Mononuclear cell (primary cell): ENCODE measurements around the gene SLC22A1. TPM values are rescaled to one million over a fixed set of nuclear protein-coding genes. Genes with fewer than 3 reads are reported as not detected.

Experiments
- H3K27me3 ChIP-seq: 2 replicates; pipeline ENCODE4 v1.6.0; 2011; ENCODE audit warnings: low read length, control low read depth; ENCODE audit not compliant: insufficient read depth
- H3K4me1 ChIP-seq: 2 replicates; pipeline ENCODE4 v1.5.1; 2011; ENCODE audit warnings: mild to moderate bottlenecking, low read length, control low read depth; ENCODE audit not compliant: insufficient read depth
- H3K4me3 ChIP-seq: 2 replicates; pipeline ENCODE4 v1.5.1; 2011; ENCODE audit warnings: mild to moderate bottlenecking, low read length, moderate library complexity
- H3K9me3 ChIP-seq: 2 replicates; pipeline ENCODE4 v1.5.1; 2011; ENCODE audit warnings: low read depth, mild to moderate bottlenecking, control low read depth, low read length
- total RNA-seq: library from RNA; depleted of rRNA; stranded (reverse); fragments of >200 nt; gene quantifications from one replicate; pipeline ENCODE4 v1.2.3, GENCODE V29; 2012

The SLC22A1 gene
- 0.21 TPM for total RNA-seq

GRCh38 chr6:160121558-160121957, at the start of gene SLC22A1:
Gene SLC22A1 (plus strand): TSS chr6:160121815. CDS start chr6:160121936, 121 bp downstream.
- no peaks in the 10 kb centered on the region for H3K27me3 ChIP-seq
- no peaks in the 10 kb centered on the region for H3K4me1 ChIP-seq
- H3K4me3 ChIP-seq, result no peak within 1 kb of the TSS
- no peaks in the 10 kb centered on the region for H3K9me3 ChIP-seq

GRCh38 chr6:160073272-160073671, 48.3 kb upstream of the SLC22A1 start:
- H3K27me3 ChIP-seq, result no peaks in the 10 kb centered on the region
- H3K9me3 ChIP-seq, result no peaks in the 10 kb centered on the region
- H3K4me3 ChIP-seq, result no peak overlapping the region
- H3K4me1 ChIP-seq, result peaks cover 25% of the 10 kb centered on the region

- H3K4me3 ChIP-seq, result no peak overlapping the region
- H3K4me1 ChIP-seq, result no peaks in the 10 kb centered on the region
- H3K9me3 ChIP-seq, result no peaks in the 10 kb centered on the region
- H3K27me3 ChIP-seq, result no peaks in the 10 kb centered on the region
Observed at GRCh38 chr6:160076009-160076408, 45.6 kb upstream of the SLC22A1 start.

- H3K9me3 ChIP-seq, result no peaks in the 10 kb centered on the region
- H3K4me1 ChIP-seq, result no peaks in the 10 kb centered on the region
- no peaks in the 10 kb centered on the region for H3K27me3 ChIP-seq
- no peak overlapping the region for H3K4me3 ChIP-seq
Observed at GRCh38 chr6:160077024-160077423, 44.6 kb upstream of the SLC22A1 start.

GRCh38 chr6:160077526-160077925, 44.1 kb upstream of the SLC22A1 start:
- Histone ChIP-seq H3K9me3 (no peaks in the 10 kb centered on the region), H3K4me1 (no peaks in the 10 kb centered on the region), H3K4me3 (no peak overlapping the region), H3K27me3 (no peaks in the 10 kb centered on the region)

- Histone ChIP-seq H3K4me1 (no peaks in the 10 kb centered on the region), H3K27me3 (no peaks in the 10 kb centered on the region), H3K4me3 (no peak overlapping the region)
Observed at GRCh38 chr6:160078883-160079685, 42.5 kb upstream of the SLC22A1 start.

GRCh38 chr6:160079686-160080043, 42.0 kb upstream of the SLC22A1 start:
- Histone ChIP-seq H3K9me3 (no peaks in the 10 kb centered on the region), H3K4me3 (no peak overlapping the region), H3K4me1 (no peaks in the 10 kb centered on the region)

More at GRCh38 chr6:160078883-160079685, 42.5 kb upstream of the SLC22A1 start:
- H3K9me3 ChIP-seq, result no peaks in the 10 kb centered on the region

GRCh38 chr6:160080097-160080496, 41.5 kb upstream of the SLC22A1 start:
- Histone ChIP-seq H3K27me3 (no peaks in the 10 kb centered on the region), H3K9me3 (no peaks in the 10 kb centered on the region), H3K4me1 (no peaks in the 10 kb centered on the region), H3K4me3 (no peak overlapping the region)

More at GRCh38 chr6:160079686-160080043, 42.0 kb upstream of the SLC22A1 start:
- no peaks in the 10 kb centered on the region for H3K27me3 ChIP-seq

- Histone ChIP-seq H3K4me3 (no peak overlapping the region), H3K9me3 (no peaks in the 10 kb centered on the region), H3K4me1 (no peaks in the 10 kb centered on the region), H3K27me3 (no peaks in the 10 kb centered on the region)
Observed at GRCh38 chr6:160081398-160081797, 40.2 kb upstream of the SLC22A1 start.

GRCh38 chr6:160082627-160083026, 39.0 kb upstream of the SLC22A1 start:
- Histone ChIP-seq H3K27me3 (no peaks in the 10 kb centered on the region), H3K4me3 (no peak overlapping the region), H3K9me3 (no peaks in the 10 kb centered on the region), H3K4me1 (no peaks in the 10 kb centered on the region)

- Histone ChIP-seq H3K9me3 (no peaks in the 10 kb centered on the region), H3K27me3 (no peaks in the 10 kb centered on the region), H3K4me3 (no peak overlapping the region), H3K4me1 (no peaks in the 10 kb centered on the region)
Observed at GRCh38 chr6:160084198-160084776, 37.3 kb upstream of the SLC22A1 start.

GRCh38 chr6:160085226-160085625, 36.4 kb upstream of the SLC22A1 start:
- Histone ChIP-seq H3K9me3 (no peaks in the 10 kb centered on the region), H3K27me3 (no peaks in the 10 kb centered on the region), H3K4me3 (no peak overlapping the region), H3K4me1 (no peaks in the 10 kb centered on the region)

- H3K27me3 ChIP-seq, result no peaks in the 10 kb centered on the region
- H3K9me3 ChIP-seq, result no peaks in the 10 kb centered on the region
- H3K4me1 ChIP-seq, result no peaks in the 10 kb centered on the region
- H3K4me3 ChIP-seq, result no peak overlapping the region
Observed at GRCh38 chr6:160085713-160086505, 35.7 kb upstream of the SLC22A1 start.

- no peaks in the 10 kb centered on the region for H3K4me1 ChIP-seq
- no peak overlapping the region for H3K4me3 ChIP-seq
- H3K27me3 ChIP-seq, result no peaks in the 10 kb centered on the region
- no peaks in the 10 kb centered on the region for H3K9me3 ChIP-seq
Observed at GRCh38 chr6:160086754-160087153, 34.9 kb upstream of the SLC22A1 start.

- Histone ChIP-seq H3K4me3 (no peak overlapping the region), H3K9me3 (no peaks in the 10 kb centered on the region), H3K27me3 (no peaks in the 10 kb centered on the region), H3K4me1 (no peaks in the 10 kb centered on the region)
Observed at GRCh38 chr6:160088069-160088783, 33.4 kb upstream of the SLC22A1 start.
